ENCODE measurements around the gene RGL4.
A peak's percentile ranks its signal among the peaks of the same experiment; 100 is the strongest.
"Not testable (repeated sequence)": the region's sequence is repeated elsewhere in the genome, so short reads cannot be mapped to it uniquely, and the experiment has no call there.

The RGL4 gene

GRCh38 chr22:23690713-23691112, at the start of gene RGL4:
TSS of gene RGL4 (plus strand) at chr22:23691013. CDS start at chr22:23692031, 1,018 bp downstream.
- DNase-seq (ENCODE audit: low read depth): no peak

GRCh38 chr22:23646526-23646925, 44.3 kb upstream of the RGL4 start:
- not testable (repeated sequence) for DNase-seq (ENCODE audit: low read depth)

- DNase-seq (ENCODE audit: low read depth): no peak
Observed at GRCh38 chr22:23649071-23649501, 41.7 kb upstream of the RGL4 start.

GRCh38 chr22:23651676-23652075, 39.1 kb upstream of the RGL4 start:
- no peak for DNase-seq (ENCODE audit: low read depth)

- no peak for DNase-seq (ENCODE audit: low read depth)
Observed at GRCh38 chr22:23652286-23652685, 38.5 kb upstream of the RGL4 start.

GRCh38 chr22:23652711-23653110, 38.1 kb upstream of the RGL4 start:
- no peak for DNase-seq (ENCODE audit: low read depth)

GRCh38 chr22:23655891-23656475, 34.8 kb upstream of the RGL4 start:
- DNase-seq (ENCODE audit: low read depth): no peak

- no peak for DNase-seq (ENCODE audit: low read depth)
Observed at GRCh38 chr22:23657727-23658126, 33.1 kb upstream of the RGL4 start.

- DNase-seq (ENCODE audit: low read depth): not testable (repeated sequence)
Observed at GRCh38 chr22:23660381-23660780, 30.4 kb upstream of the RGL4 start.

- DNase-seq (ENCODE audit: low read depth): no peak
Observed at GRCh38 chr22:23670378-23671295, 20.2 kb upstream of the RGL4 start.

GRCh38 chr22:23671387-23671786, 19.4 kb upstream of the RGL4 start:
- not testable (repeated sequence) for DNase-seq (ENCODE audit: low read depth)

- not testable (repeated sequence) for DNase-seq (ENCODE audit: low read depth)
Observed at GRCh38 chr22:23672307-23673049, 18.3 kb upstream of the RGL4 start.

- no peak for DNase-seq (ENCODE audit: low read depth)
Observed at GRCh38 chr22:23673050-23673620, 17.7 kb upstream of the RGL4 start.

- DNase-seq (ENCODE audit: low read depth): no peak
Observed at GRCh38 chr22:23673826-23674690, 16.8 kb upstream of the RGL4 start.

- not testable (repeated sequence) for DNase-seq (ENCODE audit: low read depth)
Observed at GRCh38 chr22:23674886-23675501, 15.8 kb upstream of the RGL4 start.

GRCh38 chr22:23675502-23676415, 15.1 kb upstream of the RGL4 start:
- DNase-seq (ENCODE audit: low read depth): peak; percentile 60

GRCh38 chr22:23676841-23677700, 13.7 kb upstream of the RGL4 start:
- not testable (repeated sequence) for DNase-seq (ENCODE audit: low read depth)

GRCh38 chr22:23677701-23677995, 13.2 kb upstream of the RGL4 start:
- DNase-seq (ENCODE audit: low read depth): no peak

- DNase-seq (ENCODE audit: low read depth): no peak
Observed at GRCh38 chr22:23678133-23678532, 12.7 kb upstream of the RGL4 start.

All from CMK (cell line).